HG03025 (cell line): ENCODE results near the gene MYH11.
A peak's percentile ranks its signal among the peaks of the same experiment; 100 is the strongest.

Source experiments
- ATAC-seq: cut with Tn5 transposase; IDR thresholded peaks from one replicate; pipeline ENCODE4 v1.9.1; 2021; ENCODE audit warnings: mild to moderate bottlenecking, moderate library complexity; ENCODE audit not compliant: unreplicated experiment, low FRiP score

Gene MYH11

DNA sequence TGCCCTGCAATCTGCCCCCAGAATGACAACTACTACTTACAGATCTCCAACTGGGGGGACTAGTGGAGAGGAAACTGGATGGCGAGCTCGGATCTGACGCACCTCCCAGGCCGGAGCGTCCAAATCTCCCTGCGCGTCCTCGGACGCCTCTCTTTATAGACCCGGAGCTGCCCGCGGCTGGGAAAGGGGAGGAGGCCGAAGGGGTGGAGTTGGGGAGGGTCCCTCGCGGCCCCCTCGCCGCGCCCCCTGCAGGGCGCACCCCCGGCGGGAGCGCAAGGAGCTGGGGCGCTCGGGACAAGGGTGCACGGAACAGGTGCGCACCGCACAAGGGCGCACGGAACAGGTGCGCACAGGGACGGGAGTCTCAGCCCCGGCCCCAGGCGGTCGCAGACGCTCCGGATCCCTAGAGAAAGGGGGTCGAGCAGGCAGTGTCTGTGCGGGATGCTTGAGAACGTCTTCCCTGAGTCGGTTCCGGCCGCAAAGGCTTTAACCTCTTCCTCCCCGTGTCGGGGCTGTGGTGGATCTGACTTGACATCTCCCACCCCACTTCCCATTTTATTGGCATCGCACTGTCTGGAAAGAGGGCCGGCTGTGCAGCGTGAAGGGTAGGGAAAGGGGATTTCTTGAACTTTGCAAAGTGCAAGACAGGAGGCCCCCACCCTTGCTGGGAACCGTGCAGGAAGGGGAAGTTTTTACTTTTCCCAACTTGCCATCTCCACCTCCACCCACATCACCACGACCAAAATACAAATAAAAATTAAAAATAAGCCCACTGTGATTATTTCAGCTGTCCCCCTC, at the start of gene MYH11:
MYH11 (minus strand) TSS at position 128 of the 798 bp plus-strand sequence. CDS start 18,776 bp downstream, outside the sequence.
- no peak for ATAC-seq

DNA sequence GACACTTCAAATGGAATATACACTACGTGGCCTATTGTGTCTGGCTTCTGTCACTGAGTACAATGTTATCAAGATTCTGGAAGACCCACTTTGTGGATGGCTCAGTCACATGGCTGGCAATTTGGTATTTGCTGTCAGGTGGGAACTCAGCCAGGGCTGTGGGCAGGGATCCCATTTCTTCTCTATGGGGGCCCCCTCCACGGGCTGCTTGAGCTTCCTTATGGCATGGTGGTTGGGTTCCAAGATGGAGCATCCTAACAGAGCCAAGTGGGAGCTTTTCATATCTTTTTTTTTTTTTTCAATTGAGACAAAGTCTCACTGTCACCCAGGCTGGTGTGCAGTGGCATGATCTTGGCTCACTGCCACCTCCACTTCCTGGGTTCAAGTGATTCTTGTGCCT, 49.6 kb upstream of the MYH11 start:
- no peak for ATAC-seq

DNA sequence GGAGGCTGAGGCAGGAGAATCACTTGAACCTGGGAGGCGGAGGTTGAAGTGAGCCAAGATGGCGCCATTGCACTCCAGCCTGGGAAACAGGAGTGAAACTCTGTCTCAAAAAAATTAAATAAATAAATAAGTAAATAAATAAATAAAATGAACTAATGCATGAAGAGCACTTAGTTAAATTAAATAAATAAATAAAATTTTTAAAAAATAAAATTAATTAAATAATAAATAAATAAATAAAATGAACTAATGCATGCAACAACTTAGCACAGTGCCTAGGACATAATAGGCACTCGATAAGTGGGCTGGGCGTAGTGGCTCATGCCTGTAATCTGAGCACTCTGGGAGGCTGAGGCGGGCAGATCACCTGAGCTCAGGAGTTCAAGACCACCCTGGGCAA, 47.1 kb upstream of the MYH11 start:
- ATAC-seq: no peak

DNA sequence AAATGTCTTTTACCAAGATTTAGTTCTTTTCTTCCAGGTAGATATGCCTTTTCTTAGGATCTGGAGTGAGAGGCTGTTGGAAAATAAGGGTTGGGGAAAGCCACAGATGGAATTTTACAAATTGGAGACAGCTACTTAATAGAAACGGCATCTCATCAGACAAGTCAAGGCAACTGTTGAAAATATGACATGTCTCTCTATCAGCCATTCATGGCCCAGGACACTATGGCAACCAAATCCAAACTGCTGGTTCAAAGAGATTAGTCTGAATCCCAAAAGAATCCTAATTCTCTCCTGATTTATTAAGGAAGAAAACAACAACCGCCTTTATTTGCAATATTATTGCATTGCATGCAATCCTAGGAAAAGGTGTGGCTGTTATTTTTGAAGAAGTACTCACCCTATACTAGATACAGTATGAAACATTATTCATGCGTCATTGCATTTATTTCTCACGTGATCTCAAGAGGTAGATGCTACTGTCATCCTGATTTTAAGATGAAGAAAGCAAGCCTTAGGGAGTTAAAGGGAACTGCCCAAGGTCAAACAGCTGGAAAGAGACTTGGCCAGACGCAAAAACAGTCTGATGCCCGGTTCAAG, 44.2 kb upstream of the MYH11 start:
- ATAC-seq: no peak

DNA sequence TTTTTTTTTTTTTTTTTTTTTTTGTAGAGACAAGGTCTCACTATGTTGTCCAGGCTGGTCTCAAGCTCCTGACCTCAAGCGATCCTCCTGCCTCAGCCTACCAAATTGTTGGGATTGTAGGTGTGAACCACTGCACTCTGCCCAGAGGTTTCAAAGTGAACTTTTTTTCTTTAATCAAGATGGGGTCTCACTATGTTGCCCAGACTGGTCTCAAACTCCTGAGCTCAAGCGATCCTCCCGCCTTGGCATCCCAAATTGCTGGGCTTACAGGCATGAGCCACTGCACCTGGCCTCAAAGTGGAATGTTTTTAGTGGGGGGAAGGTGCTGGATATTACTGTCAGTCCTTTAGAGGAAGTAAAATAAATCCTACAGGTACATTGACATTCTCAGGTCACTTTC, 43.5 kb upstream of the MYH11 start:
- no peak for ATAC-seq

GRCh38 chr16:15899538-15900100, 42.8 kb upstream of the MYH11 start:
- ATAC-seq: no peak

DNA sequence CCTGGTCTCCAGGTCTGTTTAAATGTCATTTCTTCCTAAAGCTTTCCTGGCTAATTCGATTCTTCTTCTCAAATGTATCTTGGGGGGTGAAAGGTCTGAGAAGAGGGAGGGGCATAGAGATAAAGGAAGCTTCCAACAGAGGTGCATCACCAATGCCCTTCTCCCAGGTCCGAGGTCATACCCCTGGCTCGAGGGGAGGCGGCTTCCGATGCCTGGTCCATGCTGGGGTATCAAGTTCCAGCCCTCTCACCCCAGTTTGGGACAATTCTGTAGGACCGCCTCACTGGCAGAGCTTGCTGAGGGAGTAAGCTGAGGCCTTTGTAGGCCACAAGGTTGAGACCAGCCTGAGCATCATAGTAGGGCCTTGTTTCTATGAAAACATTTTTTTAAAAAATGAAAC, 41.8 kb upstream of the MYH11 start:
- no peak for ATAC-seq

DNA sequence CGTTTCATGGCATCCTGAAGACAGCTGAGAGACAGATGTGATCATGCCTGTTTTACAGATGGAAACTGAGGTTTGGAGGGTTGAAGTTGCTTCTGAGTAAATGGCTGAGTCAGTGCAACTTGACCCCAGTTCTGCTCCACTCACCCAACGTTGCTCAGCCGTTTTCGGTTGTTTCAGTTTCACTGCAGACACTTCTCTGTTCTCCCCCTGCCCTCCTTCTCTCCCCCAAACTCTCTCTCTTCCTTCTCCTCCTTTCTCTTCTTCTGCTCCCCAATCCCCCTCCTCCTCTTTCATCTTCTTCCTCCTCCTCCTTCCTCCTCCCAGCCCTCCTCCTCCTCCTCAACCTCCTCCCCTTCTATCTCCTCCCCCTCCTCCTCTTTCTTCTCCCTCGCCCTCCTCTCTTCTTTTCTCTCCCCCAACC, 41.0 kb upstream of the MYH11 start:
- ATAC-seq: no peak

GRCh38 chr16:15897121-15897780, 40.4 kb upstream of the MYH11 start:
- ATAC-seq: no peak

GRCh38 chr16:15894571-15895374, 37.9 kb upstream of the MYH11 start:
- no peak for ATAC-seq

GRCh38 chr16:15891508-15891907, 34.7 kb upstream of the MYH11 start:
- no peak for ATAC-seq

DNA sequence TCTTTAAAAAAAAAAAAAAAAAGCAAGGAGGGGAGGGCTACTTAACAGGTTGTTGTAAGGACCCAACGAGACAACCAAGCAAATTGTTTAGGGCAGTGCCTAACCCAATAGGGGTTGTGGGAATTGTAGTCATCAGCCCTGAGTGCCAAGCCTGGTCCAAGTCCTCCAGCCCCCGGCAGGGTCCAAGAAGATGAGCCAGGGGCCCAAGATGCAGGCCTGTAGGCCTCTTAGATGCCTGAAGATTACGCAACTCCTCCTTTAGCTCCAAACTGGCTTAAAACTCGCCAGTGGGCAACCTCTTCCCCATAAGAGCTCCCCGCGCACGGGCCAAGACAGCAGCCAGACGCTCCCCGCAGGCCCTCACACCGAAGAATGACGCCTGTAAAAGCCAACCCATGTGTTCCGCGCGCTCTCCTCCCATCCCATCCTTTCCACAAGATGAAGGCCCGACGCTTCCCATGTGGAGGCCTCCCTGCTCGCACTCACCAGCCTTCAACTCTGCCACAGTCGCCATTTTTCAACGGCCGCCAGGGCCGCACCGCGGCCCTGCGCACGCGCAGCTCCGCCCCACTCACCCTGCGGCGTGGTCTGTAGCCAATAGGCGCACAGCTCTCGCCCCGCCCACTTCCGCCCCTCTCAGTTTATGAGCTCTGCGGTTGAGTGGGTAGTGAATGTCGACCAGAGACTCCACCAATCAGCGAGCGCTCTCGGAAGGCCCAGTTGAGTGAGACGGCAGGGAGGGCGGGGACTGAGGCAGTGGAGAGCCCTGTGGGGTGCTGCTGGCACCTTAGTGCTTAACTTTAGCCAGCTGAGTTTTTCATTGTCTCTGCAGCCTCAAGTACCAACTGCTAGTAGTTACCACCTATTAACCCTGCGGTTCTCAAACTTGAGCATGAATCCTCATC, 31.5 kb upstream of the MYH11 start, which contains the start of gene CEP20:
CEP20 (minus strand) TSS at position 532 of the 905 bp plus-strand sequence; CDS start at position 514, 18 bp downstream.
- peak; percentile 98 for ATAC-seq

DNA sequence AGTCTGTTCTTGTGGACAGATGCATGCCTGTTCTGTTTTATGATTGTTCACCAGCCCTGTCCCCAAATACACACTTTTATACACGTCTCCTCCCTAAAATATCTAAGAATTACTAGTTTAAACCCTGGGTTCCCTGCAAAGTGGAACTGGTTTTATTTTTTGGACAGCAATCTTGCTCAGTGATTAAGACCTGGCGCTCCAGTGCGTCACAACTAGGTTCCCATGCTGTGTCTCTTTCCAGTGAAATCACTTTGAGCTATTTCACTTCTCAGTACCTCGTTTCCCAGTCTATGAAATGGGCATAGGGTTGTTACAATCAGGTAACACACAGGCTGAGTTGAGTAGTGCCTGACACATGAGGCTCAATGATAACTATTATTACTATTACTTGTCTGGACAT, 30.5 kb upstream of the MYH11 start:
- ATAC-seq: no peak

DNA sequence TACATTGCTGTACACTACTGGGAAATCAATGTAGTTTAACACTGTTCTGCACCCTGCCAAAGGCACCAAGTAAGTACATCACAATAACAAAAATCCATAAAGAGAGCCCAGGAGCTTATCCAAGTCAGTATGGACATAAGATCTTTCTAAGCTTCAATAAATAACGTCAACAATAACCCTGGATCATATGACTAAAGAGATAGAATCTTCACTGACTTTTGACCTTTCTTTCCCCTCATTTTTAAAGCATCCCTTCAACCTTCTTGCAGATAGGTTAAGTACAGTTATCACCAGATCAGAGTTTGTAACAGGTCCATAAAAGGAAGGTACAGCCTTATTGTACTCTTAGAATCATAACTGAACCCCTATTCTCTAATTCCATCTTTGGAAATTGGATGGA, 29.2 kb upstream of the MYH11 start:
- ATAC-seq: no peak

- ATAC-seq: no peak
Measured at GRCh38 chr16:15885560-15886001, 28.8 kb upstream of the MYH11 start.

GRCh38 chr16:15882563-15882962, 25.7 kb upstream of the MYH11 start:
- ATAC-seq: no peak

GRCh38 chr16:15881794-15882379, 25.1 kb upstream of the MYH11 start:
- no peak for ATAC-seq

DNA sequence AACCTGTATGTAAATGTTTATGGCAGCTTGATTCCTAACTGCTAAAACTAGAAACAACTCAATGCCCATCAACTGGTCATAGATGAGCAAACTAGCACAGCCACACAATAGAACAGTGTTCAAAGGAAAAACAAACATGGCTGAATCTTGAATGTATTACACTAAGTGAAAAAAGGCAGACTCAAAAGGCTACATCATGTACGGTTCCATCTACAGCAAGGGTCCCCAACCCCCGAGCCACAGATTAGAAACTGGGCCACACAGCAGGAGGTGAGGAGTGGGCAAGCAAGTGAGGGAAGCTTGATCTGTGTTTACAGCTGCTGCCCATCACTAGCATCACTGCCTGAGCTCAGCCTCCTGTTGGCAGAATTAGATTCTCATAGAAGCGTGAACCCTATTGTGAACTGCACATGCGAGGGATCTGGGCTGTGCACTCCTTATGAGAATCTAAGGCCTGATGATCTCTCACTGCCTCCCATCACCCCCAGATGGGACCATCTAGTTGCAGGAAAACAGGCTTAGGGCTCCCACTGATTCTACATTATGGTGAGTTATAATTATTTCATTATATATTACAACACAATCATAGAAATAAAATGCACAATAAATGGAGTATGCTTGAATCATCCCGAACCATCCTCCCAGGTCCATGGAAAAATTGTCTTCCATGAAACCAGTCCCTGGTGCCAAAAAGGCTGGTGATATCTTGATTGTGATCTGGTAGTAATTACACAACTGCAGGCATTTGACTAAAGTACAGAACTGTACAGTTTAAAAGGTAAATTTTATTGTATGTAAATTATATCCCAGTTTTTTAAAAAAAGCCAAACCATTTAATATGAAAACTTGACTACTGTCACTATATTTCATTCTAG, 23.8 kb upstream of the MYH11 start:
- no peak for ATAC-seq
